GM12801 (cell line): ENCODE data around the gene LBR.

Experiments used
- TF ChIP-seq, protein P1 (sequence below): IDR thresholded peaks from one replicate; pipeline ENCODE4 v1.5.1; 2011; ENCODE audit warnings: control low read depth; ENCODE audit not compliant: insufficient read length; ENCODE audit errors: extremely low read depth

The LBR gene

GRCh38 chr1:225412321-225412720 lies 15.5 kb downstream of the LBR start:
- TF ChIP-seq, protein P1, sequence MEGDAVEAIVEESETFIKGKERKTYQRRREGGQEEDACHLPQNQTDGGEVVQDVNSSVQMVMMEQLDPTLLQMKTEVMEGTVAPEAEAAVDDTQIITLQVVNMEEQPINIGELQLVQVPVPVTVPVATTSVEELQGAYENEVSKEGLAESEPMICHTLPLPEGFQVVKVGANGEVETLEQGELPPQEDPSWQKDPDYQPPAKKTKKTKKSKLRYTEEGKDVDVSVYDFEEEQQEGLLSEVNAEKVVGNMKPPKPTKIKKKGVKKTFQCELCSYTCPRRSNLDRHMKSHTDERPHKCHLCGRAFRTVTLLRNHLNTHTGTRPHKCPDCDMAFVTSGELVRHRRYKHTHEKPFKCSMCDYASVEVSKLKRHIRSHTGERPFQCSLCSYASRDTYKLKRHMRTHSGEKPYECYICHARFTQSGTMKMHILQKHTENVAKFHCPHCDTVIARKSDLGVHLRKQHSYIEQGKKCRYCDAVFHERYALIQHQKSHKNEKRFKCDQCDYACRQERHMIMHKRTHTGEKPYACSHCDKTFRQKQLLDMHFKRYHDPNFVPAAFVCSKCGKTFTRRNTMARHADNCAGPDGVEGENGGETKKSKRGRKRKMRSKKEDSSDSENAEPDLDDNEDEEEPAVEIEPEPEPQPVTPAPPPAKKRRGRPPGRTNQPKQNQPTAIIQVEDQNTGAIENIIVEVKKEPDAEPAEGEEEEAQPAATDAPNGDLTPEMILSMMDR, result no peak

DNA sequence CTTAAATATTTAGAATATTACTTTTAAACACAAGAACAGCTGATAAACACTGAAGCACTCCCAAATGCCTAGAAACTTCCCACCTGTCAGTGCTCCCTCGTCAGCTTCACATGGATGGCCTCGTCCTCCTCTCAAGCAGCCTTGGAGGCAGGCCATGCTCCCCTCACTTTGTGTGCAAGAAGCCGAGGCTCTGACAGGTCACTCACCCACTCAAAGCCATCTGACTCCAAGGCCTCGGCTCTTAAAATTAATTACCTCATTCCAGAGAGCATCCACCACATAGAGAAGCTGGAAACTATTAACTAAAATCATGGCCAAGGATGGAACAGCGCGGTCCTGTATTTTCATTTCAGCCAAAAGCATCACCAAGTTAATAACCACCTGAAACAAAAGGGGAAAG lies 17.8 kb downstream of the LBR start:
- TF ChIP-seq, protein P1, result no peak

DNA sequence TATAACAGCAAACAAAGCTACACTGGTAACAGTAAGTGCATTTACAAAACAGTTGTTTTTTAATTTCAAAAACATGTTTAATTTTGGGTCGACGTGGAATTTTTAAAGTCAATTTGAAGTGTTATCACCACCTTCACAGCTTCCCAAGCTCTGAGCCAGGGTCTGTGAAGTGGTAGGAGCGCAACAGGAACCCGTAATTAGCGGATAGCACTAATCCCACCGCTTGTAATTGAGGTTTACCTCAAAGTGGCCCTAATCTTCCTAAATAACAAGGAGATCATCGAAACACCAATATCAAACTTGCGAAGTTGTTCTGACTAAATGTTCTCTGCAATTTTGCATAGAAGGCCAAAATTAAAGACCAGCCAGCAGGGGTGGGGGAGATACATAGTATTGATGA lies 18.8 kb downstream of the LBR start:
- TF ChIP-seq, protein P1, result no peak

- TF ChIP-seq, protein P1, result no peak
Observed at GRCh38 chr1:225408249-225408648, 19.6 kb downstream of the LBR start.

DNA sequence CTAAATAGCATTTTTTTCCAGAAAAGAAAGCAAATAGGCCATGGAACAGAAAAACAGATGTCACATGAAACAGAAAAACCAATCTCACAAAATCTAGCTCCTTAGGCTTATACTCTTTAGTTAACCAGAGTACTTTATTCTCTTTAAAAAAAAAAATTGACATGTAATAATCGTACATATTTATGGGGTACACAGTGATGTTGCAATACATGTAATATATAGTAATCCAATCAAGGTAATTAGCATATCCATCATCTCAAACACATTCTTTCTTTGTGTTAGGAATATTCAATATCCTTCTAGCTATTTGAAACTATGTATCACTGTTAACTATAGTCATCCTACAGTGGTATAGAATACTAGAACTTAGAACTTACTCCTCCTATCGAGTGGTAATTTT lies 20.1 kb downstream of the LBR start:
- TF ChIP-seq, protein P1, result no peak

- TF ChIP-seq, protein P1, result no peak
Observed at GRCh38 chr1:225406976-225407725, 20.7 kb downstream of the LBR start.

GRCh38 chr1:225400968-225401367 lies 26.9 kb downstream of the LBR start:
- TF ChIP-seq, protein P1, result no peak
